SK-N-SH treated with all-trans-retinoic acid at 6 μM for 48 hours (cell line): ENCODE data around the gene RHOT2.

ENCODE experiments used
- ATAC-seq: fragments of 200-7000 bp; cut with Tn5 transposase; 3 replicates; pipeline ENCODE4 v1.9.1; 2020; ENCODE audit warnings: mild to moderate bottlenecking, moderate library complexity
- ARNTL ChIP-seq: fragments of 450-650 bp; formaldehyde crosslinking; IDR thresholded peaks from 2 replicates; pipeline ENCODE4 v1.5.0; 2020; ENCODE audit warnings: low read depth, mild to moderate bottlenecking, moderate library complexity, borderline replicate concordance
- BACH2 ChIP-seq: fragments of 250-450 bp; sonication (Bioruptor Pico); IDR thresholded peaks from 2 replicates; pipeline ENCODE4 v1.9.0; 2021; ENCODE audit warnings: mild to moderate bottlenecking, borderline replicate concordance
- CREB5 ChIP-seq: fragments of 250-450 bp; sonication (Bioruptor Pico); IDR thresholded peaks from 2 replicates; pipeline ENCODE4 v1.5.1; 2020; ENCODE audit warnings: low read depth, mild to moderate bottlenecking, moderate library complexity
- CSDC2 ChIP-seq: fragments of 250-450 bp; sonication (Bioruptor Pico); IDR thresholded peaks from 2 replicates; pipeline ENCODE4 v1.5.0; 2020; ENCODE audit warnings: mild to moderate bottlenecking, moderate library complexity
- ESRRG ChIP-seq: fragments of 250-450 bp; sonication (Bioruptor Pico); IDR thresholded peaks from 2 replicates; pipeline ENCODE4 v1.6.1; 2021; ENCODE audit warnings: mild to moderate bottlenecking
- GLIS3 ChIP-seq: fragments of 250-450 bp; sonication (Bioruptor Pico); IDR thresholded peaks from 2 replicates; pipeline ENCODE4 v1.5.0; 2020; ENCODE audit warnings: mild to moderate bottlenecking, moderate library complexity
- ISL1 ChIP-seq: fragments of 250-450 bp; sonication (Bioruptor Pico); IDR thresholded peaks from 2 replicates; pipeline ENCODE4 v2.1.2; 2022; ENCODE audit warnings: mild to moderate bottlenecking, moderate library complexity
- OSR1 ChIP-seq: fragments of 250-450 bp; sonication (Bioruptor Pico); IDR thresholded peaks from 2 replicates; pipeline ENCODE4 v1.8.0; 2022; ENCODE audit warnings: moderate library complexity, mild to moderate bottlenecking, inconsistent platforms
- PATZ1 ChIP-seq: fragments of 250-450 bp; sonication (Bioruptor Pico); IDR thresholded peaks from 2 replicates; pipeline ENCODE4 v1.8.0; 2020; ENCODE audit warnings: mild to moderate bottlenecking, moderate library complexity, borderline replicate concordance
- POU6F1 ChIP-seq: fragments of 250-450 bp; sonication (Bioruptor Pico); IDR thresholded peaks from 2 replicates; pipeline ENCODE4 v1.8.0; 2021; ENCODE audit warnings: low read depth, mild to moderate bottlenecking, moderate library complexity, borderline replicate concordance
- PPARA ChIP-seq: fragments of 250-450 bp; sonication (Bioruptor Pico); IDR thresholded peaks from 2 replicates; pipeline ENCODE4 v1.5.0; 2020; ENCODE audit warnings: mild to moderate bottlenecking, borderline replicate concordance
- RARB ChIP-seq: fragments of 250-450 bp; sonication (Bioruptor Pico); IDR thresholded peaks from 2 replicates; pipeline ENCODE4 v1.8.0; 2021; ENCODE audit warnings: mild to moderate bottlenecking, moderate library complexity
- SNAI2 ChIP-seq: fragments of 250-450 bp; sonication (Bioruptor Pico); IDR thresholded peaks from 2 replicates; pipeline ENCODE4 v1.5.0; 2020; ENCODE audit warnings: mild to moderate bottlenecking, moderate library complexity
- TCF4 ChIP-seq: fragments of 250-450 bp; sonication (Bioruptor Pico); IDR thresholded peaks from 2 replicates; pipeline ENCODE4 v1.8.0; 2021; ENCODE audit warnings: mild to moderate bottlenecking, moderate library complexity, borderline replicate concordance
- TOX ChIP-seq: fragments of 250-450 bp; sonication (Bioruptor Pico); IDR thresholded peaks from 2 replicates; pipeline ENCODE4 v1.8.0; 2021; ENCODE audit warnings: mild to moderate bottlenecking, moderate library complexity, borderline replicate concordance
- TSHZ2 ChIP-seq: fragments of 250-450 bp; sonication (Bioruptor Pico); IDR thresholded peaks from 2 replicates; pipeline ENCODE4 v1.5.0; 2020; ENCODE audit warnings: mild to moderate bottlenecking, moderate library complexity
- ZFP3 ChIP-seq: fragments of 250-450 bp; sonication (Bioruptor Pico); IDR thresholded peaks from 2 replicates; pipeline ENCODE4 v1.5.0; 2020; ENCODE audit warnings: mild to moderate bottlenecking, moderate library complexity
- ZFP30 ChIP-seq: fragments of 450-650 bp; formaldehyde crosslinking; IDR thresholded peaks from 2 replicates; pipeline ENCODE4 v1.5.0; 2022; ENCODE audit warnings: mild to moderate bottlenecking, moderate library complexity
- ZNF565 ChIP-seq: fragments of 450-650 bp; formaldehyde crosslinking; conservative IDR thresholded peaks from 2 replicates; pipeline ENCODE4 v1.5.0; 2020; ENCODE audit warnings: low read depth, mild to moderate bottlenecking, moderate library complexity
- ZNF70 ChIP-seq: fragments of 450-650 bp; formaldehyde crosslinking; IDR thresholded peaks from 2 replicates; pipeline ENCODE4 v1.5.0; 2020; ENCODE audit warnings: mild to moderate bottlenecking, moderate library complexity
- ZNF8 ChIP-seq: fragments of 450-650 bp; formaldehyde crosslinking; IDR thresholded peaks from 2 replicates; pipeline ENCODE4 v1.5.0; 2020; ENCODE audit warnings: mild to moderate bottlenecking, moderate library complexity

The RHOT2 gene

GRCh38 chr16:716200-716568 is 48.3 kb downstream of the RHOT2 start (continued):
- no peak for TF ChIP-seq PATZ1 (CRISPR knock-in tag)
- TF ChIP-seq GLIS3 (CRISPR knock-in tag), result no peak; the same call in 1 of the 2 replicates
- TF ChIP-seq ZNF70 (CRISPR knock-in tag), result no peak
- no peak for TF ChIP-seq RARB
- no peak for TF ChIP-seq CSDC2 (CRISPR knock-in tag)
- TF ChIP-seq PPARA (CRISPR knock-in tag), result no peak
- TF ChIP-seq TOX (CRISPR knock-in tag), result no peak
- no peak for TF ChIP-seq ZFP3 (CRISPR knock-in tag)
- TF ChIP-seq ZNF565 (CRISPR knock-in tag), result no peak
- TF ChIP-seq ESRRG, result no peak
- no peak for TF ChIP-seq TCF4 (CRISPR knock-in tag)

- ATAC-seq, result no peak
- TF ChIP-seq OSR1, result no peak
- no peak for TF ChIP-seq TCF4 (CRISPR knock-in tag)
- no peak for TF ChIP-seq TSHZ2 (CRISPR knock-in tag)
- TF ChIP-seq ARNTL, result no peak
- TF ChIP-seq POU6F1 (CRISPR knock-in tag), result no peak
- TF ChIP-seq BACH2 (CRISPR knock-in tag), result no peak
- TF ChIP-seq CREB5 (CRISPR knock-in tag), result no peak
- no peak for TF ChIP-seq CSDC2 (CRISPR knock-in tag)
- no peak for TF ChIP-seq ZNF70 (CRISPR knock-in tag)
- no peak for TF ChIP-seq ZNF8 (CRISPR knock-in tag)
- TF ChIP-seq ESRRG, result no peak
- TF ChIP-seq RARB, result no peak
- TF ChIP-seq SNAI2 (CRISPR knock-in tag), result no peak
- TF ChIP-seq TOX (CRISPR knock-in tag), result no peak
- TF ChIP-seq ZFP3 (CRISPR knock-in tag), result no peak
- TF ChIP-seq PPARA (CRISPR knock-in tag), result no peak
- TF ChIP-seq ISL1 (CRISPR knock-in tag), result no peak
- TF ChIP-seq ZFP30 (CRISPR knock-in tag), result no peak
- TF ChIP-seq PATZ1 (CRISPR knock-in tag), result no peak
- TF ChIP-seq, all 23 proteins: peak for 0
Measured at GRCh38 chr16:716768-717325, 48.9 kb downstream of the RHOT2 start.
